IPS-NIHi7 (cell line): ENCODE results near the gene ITGA4.

Source experiments
- DNase-seq: peaks from one replicate; pipeline ENCODE4 v3.0.0; 2012; ENCODE audit warnings: mixed read lengths; ENCODE audit errors: extremely low spot score

Gene ITGA4

GRCh38 chr2:181458871-181459270, 1.7 kb downstream of the ITGA4 start:
- DNase-seq: no peak

DNA sequence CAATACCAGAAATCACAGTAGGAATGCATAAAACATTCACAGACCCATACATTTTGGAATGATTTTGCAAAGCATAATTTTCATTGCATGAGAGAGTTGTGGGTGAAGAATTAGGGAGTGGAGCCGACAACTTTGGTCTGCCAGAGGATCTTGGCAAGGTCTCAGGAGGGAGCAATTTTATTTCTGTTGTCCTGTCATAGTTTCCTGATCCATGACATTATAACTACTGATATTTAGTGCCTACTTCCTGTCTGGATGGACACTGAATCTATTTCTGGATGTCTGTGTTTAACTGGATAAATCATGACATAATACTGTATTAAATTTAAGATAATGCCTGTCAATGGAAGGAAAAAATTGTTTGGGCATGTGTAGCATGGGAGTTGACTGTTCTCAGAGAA, 2.4 kb downstream of the ITGA4 start:
- no peak for DNase-seq

GRCh38 chr2:181461056-181461997, 4.1 kb downstream of the ITGA4 start:
- DNase-seq: no peak

DNA sequence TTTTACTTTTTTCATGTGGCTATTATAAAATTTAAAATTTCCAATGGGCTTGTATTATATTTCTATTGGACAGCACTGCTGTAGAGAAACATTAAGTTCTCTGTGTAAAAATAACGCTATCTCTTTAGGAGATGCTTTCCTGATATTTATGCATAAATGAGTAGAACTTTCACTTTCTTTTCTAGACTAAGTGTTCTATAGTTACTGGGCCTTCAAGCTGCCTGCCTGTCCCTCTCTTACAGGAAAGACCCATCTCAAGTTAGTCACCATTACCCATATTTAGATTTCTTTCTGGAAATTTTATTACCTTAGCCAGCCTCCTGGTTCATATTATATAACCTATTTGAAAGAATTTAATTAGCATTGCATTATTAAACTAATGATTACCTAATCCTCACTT, 4.8 kb downstream of the ITGA4 start:
- no peak for DNase-seq

- DNase-seq: no peak
These were observed 6.4 kb downstream of the ITGA4 start for GRCh38 chr2:181463588-181463987.

DNA sequence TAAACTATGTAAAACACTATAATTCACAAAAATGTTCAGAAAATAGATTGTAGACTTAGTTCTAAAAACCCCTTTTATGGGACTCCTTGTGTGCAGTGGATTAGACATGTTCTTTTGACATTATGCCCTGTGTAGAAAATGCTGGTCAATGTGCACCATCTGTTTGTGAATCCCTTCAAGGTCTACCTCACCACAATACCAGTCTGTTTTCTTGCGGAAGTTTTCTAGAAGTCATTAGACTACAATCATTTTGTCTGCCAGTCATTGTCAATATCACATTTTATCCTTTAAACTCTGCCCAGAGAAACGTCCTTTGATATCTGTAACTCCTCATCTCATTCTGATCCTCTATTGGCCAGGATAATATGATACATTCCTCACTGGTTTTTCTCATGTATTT, 7.8 kb downstream of the ITGA4 start:
- no peak for DNase-seq

- no peak for DNase-seq
These were observed 8.6 kb downstream of the ITGA4 start for GRCh38 chr2:181465676-181466375.

GRCh38 chr2:181466661-181467576, 9.7 kb downstream of the ITGA4 start:
- DNase-seq: peak; percentile 31

- DNase-seq: no peak
These were observed 11.0 kb downstream of the ITGA4 start for GRCh38 chr2:181467966-181468707.

DNA sequence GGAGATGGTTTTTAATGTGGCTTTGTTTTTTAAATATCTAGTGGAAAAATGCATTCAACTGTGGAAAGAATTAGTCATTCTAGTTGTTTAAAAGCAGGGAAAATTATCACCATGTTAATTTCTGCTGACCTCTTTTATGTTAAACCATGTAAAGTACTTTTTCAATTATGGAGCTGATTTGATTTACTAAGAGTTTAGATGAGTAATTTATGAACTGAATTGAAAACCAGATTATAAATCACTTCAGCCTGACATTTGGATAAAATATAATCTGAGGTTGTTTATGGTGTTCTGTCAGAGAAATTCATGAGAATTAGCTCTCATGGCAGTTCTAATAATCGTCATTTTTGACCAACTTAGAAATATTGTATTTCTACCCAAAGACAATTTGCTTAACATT, 11.6 kb downstream of the ITGA4 start:
- no peak for DNase-seq

DNA sequence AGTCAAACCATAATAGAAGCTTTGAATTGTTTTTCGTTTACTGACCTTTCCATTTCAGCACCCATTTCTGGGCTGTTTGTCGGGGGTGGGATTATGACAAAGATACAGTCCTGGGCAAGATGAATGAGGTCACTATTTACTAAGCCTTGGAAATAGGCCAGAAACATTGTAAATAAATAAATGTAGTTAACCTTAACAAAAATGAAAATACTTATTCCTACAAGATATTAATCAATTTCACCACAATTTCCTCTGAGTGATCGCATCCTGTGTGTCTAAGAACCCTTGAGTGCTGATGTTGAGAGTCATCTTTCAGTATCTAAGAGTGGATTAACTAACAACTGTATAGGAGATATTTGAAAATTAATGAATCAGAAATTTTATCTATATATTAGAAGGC, 14.0 kb downstream of the ITGA4 start:
- DNase-seq: no peak

GRCh38 chr2:181471783-181472182, 14.6 kb downstream of the ITGA4 start:
- no peak for DNase-seq

GRCh38 chr2:181472990-181473389, 15.8 kb downstream of the ITGA4 start:
- no peak for DNase-seq

GRCh38 chr2:181474222-181474881, 17.2 kb downstream of the ITGA4 start:
- DNase-seq: no peak

DNA sequence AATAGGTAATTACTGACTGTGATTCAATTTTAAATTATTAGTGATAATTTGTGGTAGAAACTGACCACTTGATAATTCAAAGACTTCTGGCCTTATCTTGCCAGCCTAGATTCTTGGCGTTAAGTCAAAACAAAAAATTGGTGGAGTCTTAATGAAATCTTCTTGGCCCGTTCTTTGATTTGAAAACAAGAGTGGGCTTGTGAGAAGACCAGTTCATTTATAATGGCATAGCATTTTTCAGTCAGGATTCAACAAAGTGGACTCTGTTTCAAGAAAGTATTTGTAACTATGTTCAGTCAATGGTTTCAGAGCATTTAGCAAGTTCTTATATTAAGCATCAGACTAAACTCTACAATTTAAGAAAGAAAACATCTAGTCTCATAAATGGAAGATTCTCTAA, 26.0 kb downstream of the ITGA4 start:
- no peak for DNase-seq

GRCh38 chr2:181483876-181484275, 26.7 kb downstream of the ITGA4 start:
- DNase-seq: no peak

DNA sequence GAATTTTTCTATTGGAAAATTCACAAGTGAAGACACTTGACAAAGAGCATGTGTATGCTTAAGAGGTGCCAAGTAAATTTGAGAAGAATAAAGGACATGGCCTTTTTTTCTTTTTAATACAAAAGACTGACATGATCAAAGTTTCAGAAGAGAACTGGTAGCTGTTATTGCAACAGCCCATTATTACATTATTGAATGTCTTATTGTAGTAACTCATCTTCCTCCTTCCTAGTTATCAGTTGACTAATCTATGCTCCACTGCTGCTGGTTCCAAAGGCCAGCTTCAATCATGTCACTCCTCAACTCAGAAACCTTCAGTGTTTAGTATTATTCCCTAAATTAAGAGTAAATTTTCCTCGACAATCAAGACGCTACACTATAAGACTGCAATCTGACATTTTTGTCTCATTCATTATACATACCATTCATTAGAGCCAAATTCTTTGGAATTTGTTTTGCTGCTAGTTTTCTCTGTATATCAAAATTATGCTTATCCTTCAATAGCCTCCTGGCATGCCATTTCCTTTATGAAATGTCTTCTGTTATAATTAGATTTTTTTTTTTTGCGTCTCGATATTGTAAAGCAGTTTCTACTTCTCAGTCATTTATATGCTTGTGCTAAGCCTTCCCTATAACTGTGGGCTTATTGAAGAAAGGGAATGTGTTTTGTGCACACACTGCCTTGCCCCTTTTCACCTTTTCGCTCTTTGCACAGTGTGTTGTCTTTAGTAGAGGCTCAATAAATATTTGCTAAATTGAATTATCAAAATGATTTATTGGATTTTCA, 27.9 kb downstream of the ITGA4 start:
- no peak for DNase-seq

GRCh38 chr2:181485638-181485946, 28.4 kb downstream of the ITGA4 start:
- DNase-seq: no peak

DNA sequence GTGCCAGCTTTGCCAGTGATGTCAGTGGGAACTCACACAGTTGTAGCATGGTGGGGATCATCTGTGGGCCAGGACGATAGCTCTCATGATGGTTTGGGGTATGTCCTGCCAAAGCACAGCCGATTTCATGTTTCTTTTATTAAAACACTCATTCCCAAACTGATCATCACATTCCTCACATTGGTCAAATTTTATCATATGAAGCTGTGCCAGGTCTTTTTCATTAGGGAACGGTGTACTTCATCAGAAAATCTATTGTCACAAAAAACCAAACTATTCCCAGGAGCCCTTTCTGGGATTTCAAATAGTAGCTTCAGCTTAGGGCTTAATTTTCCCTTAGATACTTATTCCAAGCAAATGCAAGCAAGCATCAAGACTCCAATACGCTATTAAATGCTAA, 42.0 kb downstream of the ITGA4 start:
- DNase-seq: no peak

DNA sequence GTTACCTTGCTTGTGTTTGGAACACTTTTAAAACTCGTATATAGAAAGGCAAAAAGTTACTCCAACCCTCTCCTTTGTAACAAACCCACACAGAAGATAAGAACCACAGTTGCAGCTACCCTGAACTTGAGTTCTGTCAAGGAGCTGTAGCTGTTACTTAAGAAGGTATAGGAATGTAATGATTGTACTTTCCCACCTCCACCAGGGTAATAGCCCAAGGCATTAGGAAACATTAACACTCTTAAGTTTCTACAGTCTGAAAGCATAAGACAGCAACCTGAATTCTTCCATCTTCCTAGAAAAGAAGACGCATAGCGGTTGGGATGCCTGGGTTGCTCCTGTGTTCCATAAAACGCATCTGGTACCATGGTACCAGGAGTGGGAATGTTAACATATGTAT, 43.0 kb downstream of the ITGA4 start:
- DNase-seq: no peak
